Activated naive CD4-positive, alpha-beta T cell treated with anti-CD3 and anti-CD28 coated beads for 36 hours (primary cell): ENCODE results near the gene KAZN. TPM values are rescaled to one million over a fixed set of nuclear protein-coding genes. Genes with fewer than 3 reads are reported as not detected.

Experiments
- CTCF ChIA-PET: fragments of 350-600 bp; sonication (Branson Sonifier 250); formaldehyde crosslinking; loops from one replicate; lab custom pipeline; 2021; ENCODE audit warnings: antibody characterized with exemption; lab: Charles Lee
- DNase-seq: peaks from one replicate; pipeline ENCODE4 v3.0.0-alpha.2; 2020
- H3K27ac Mint-ChIP-seq: one replicate; pipeline ENCODE4 v1.8.0; 2021; ENCODE audit warnings: mild to moderate bottlenecking, mixed read lengths
- H3K27me3 Mint-ChIP-seq: one replicate; pipeline ENCODE4 v1.8.0; 2021; ENCODE audit warnings: low read depth, mixed read lengths
- H3K36me3 Mint-ChIP-seq: one replicate; pipeline ENCODE4 v1.8.0; 2021; ENCODE audit warnings: low read depth, mixed read lengths
- H3K4me1 Mint-ChIP-seq: one replicate; pipeline ENCODE4 v1.8.0; 2021; ENCODE audit warnings: low read depth, mixed read lengths
- H3K4me3 Mint-ChIP-seq: one replicate; pipeline ENCODE4 v1.8.0; 2021; ENCODE audit warnings: mild to moderate bottlenecking, moderate library complexity, mixed read lengths
- H3K9me3 Mint-ChIP-seq: one replicate; pipeline ENCODE4 v1.8.0; 2021; ENCODE audit warnings: mixed read lengths
- intact Hi-C: fragments of 100-400 bp; cut with micrococcal nuclease; formaldehyde crosslinking; loops from one replicate; pipeline ENCODE4 v1.15.1; 2023
- total RNA-seq, 2 experiments: library from RNA; stranded (reverse); gene quantifications; one replicate each; pipeline ENCODE4 v1.2.3, GENCODE V29; 2021

The KAZN gene
- total RNA-seq, 2 experiments from 2014 or later: 0.55 to 0.59 TPM

- DNase-seq: no peak
- intact Hi-C loops: loop anchor here (5.0 kb wide), 2 partner anchors 101 to 251 kb away; no protein-coding TSS in a partner anchor
- CTCF ChIA-PET: interaction anchor here (0.6 to 1.5 kb wide), 6 partner anchors 14 to 217 kb away, joined by 3 to 5 read pairs (median 3); no protein-coding TSS in a partner anchor
- no peaks in the 10 kb centered on the region for H3K27me3 Mint-ChIP-seq
- H3K9me3 Mint-ChIP-seq: no peaks in the 10 kb centered on the region
- no peaks in the 10 kb centered on the region for H3K36me3 Mint-ChIP-seq
- no peak overlapping the region for H3K4me3 Mint-ChIP-seq
- peaks cover 2% of the 10 kb centered on the region for H3K4me1 Mint-ChIP-seq
- no peak overlapping the region for H3K27ac Mint-ChIP-seq
Observed at GRCh38 chr1:15028616-15029015, 430.1 kb downstream of the KAZN start.

GRCh38 chr1:15029036-15029435 is 430.6 kb downstream of the KAZN start:
- DNase-seq: no peak
- H3K36me3 Mint-ChIP-seq: no peaks in the 10 kb centered on the region
- H3K9me3 Mint-ChIP-seq: no peaks in the 10 kb centered on the region
- peaks cover 6% of the 10 kb centered on the region for H3K4me1 Mint-ChIP-seq
- no peak overlapping the region for H3K4me3 Mint-ChIP-seq
- CTCF ChIA-PET: interaction anchor here (0.6 to 1.4 kb wide), 3 partner anchors 14 to 146 kb away, joined by 3 to 5 read pairs (median 3); no protein-coding TSS in a partner anchor
- no peak overlapping the region for H3K27ac Mint-ChIP-seq
- no peaks in the 10 kb centered on the region for H3K27me3 Mint-ChIP-seq
- intact Hi-C loops: loop anchor here (5.0 kb wide), 2 partner anchors 102 to 252 kb away; no protein-coding TSS in a partner anchor

GRCh38 chr1:15029786-15030185 is 431.3 kb downstream of the KAZN start:
- intact Hi-C loops: loop anchor here (5.0 kb wide), 2 partner anchors 102 to 252 kb away; no protein-coding TSS in a partner anchor
- peaks cover 8% of the 10 kb centered on the region for H3K4me1 Mint-ChIP-seq
- no peak for DNase-seq
- CTCF ChIA-PET: no interaction called here
- H3K4me3 Mint-ChIP-seq: no peak overlapping the region
- H3K27me3 Mint-ChIP-seq: no peaks in the 10 kb centered on the region
- no peak overlapping the region for H3K27ac Mint-ChIP-seq
- H3K36me3 Mint-ChIP-seq: no peaks in the 10 kb centered on the region
- no peaks in the 10 kb centered on the region for H3K9me3 Mint-ChIP-seq

- Mint-ChIP-seq H3K4me1 (peaks cover 8% of the 10 kb centered on the region), H3K27ac (no peak overlapping the region), H3K36me3 (no peaks in the 10 kb centered on the region), H3K27me3 (no peaks in the 10 kb centered on the region), H3K4me3 (no peak overlapping the region), H3K9me3 (no peaks in the 10 kb centered on the region)
- intact Hi-C loops: no loop called here
- DNase-seq: no peak
- CTCF ChIA-PET: interaction anchor here (0.7 to 0.8 kb wide), 2 partner anchors 11 to 15 kb away, joined by 3 read pairs; no protein-coding TSS in a partner anchor
Observed at GRCh38 chr1:15031251-15031933, 432.9 kb downstream of the KAZN start.

- no peaks in the 10 kb centered on the region for H3K9me3 Mint-ChIP-seq
- H3K27me3 Mint-ChIP-seq: no peaks in the 10 kb centered on the region
- H3K4me3 Mint-ChIP-seq: no peak overlapping the region
- no peak overlapping the region for H3K27ac Mint-ChIP-seq
- no peak for DNase-seq
- H3K36me3 Mint-ChIP-seq: no peaks in the 10 kb centered on the region
- CTCF ChIA-PET: interaction anchor here (0.6 kb wide), 1 partner anchor 119 kb away, joined by 3 read pairs; no protein-coding TSS in a partner anchor
- intact Hi-C loops: no loop called here
- peaks cover 8% of the 10 kb centered on the region for H3K4me1 Mint-ChIP-seq
Observed at GRCh38 chr1:15033264-15033663, 434.8 kb downstream of the KAZN start.

GRCh38 chr1:15034656-15035055 is 436.2 kb downstream of the KAZN start:
- Mint-ChIP-seq H3K27ac (no peak overlapping the region), H3K4me3 (no peak overlapping the region), H3K9me3 (no peaks in the 10 kb centered on the region), H3K4me1 (peaks cover 8% of the 10 kb centered on the region), H3K36me3 (no peaks in the 10 kb centered on the region), H3K27me3 (no peaks in the 10 kb centered on the region)
- intact Hi-C loops: no loop called here
- no peak for DNase-seq
- CTCF ChIA-PET: interaction anchor here (1.0 kb wide), 1 partner anchor 12 kb away, joined by 4 read pairs; no protein-coding TSS in a partner anchor

- H3K4me1 Mint-ChIP-seq: peaks cover 8% of the 10 kb centered on the region
- no peak overlapping the region for H3K4me3 Mint-ChIP-seq
- H3K27ac Mint-ChIP-seq: no peak overlapping the region
- DNase-seq: no peak
- CTCF ChIA-PET: interaction anchor here (1.0 to 1.1 kb wide), 2 partner anchors 8 to 12 kb away, joined by 3 to 4 read pairs; no protein-coding TSS in a partner anchor
- H3K27me3 Mint-ChIP-seq: no peaks in the 10 kb centered on the region
- H3K36me3 Mint-ChIP-seq: no peaks in the 10 kb centered on the region
- intact Hi-C loops: no loop called here
- H3K9me3 Mint-ChIP-seq: no peaks in the 10 kb centered on the region
Observed at GRCh38 chr1:15035236-15035635, 436.8 kb downstream of the KAZN start.

- intact Hi-C loops: no loop called here
- Mint-ChIP-seq H3K4me1 (peaks cover 8% of the 10 kb centered on the region), H3K27ac (no peak overlapping the region), H3K27me3 (no peaks in the 10 kb centered on the region), H3K36me3 (no peaks in the 10 kb centered on the region), H3K9me3 (no peaks in the 10 kb centered on the region), H3K4me3 (no peak overlapping the region)
- CTCF ChIA-PET: interaction anchor here (0.6 to 1.1 kb wide), 3 partner anchors 9 to 1073 kb away, joined by 3 read pairs; no protein-coding TSS in a partner anchor
- DNase-seq: no peak
Observed at GRCh38 chr1:15036101-15036500, 437.6 kb downstream of the KAZN start.

- H3K9me3 Mint-ChIP-seq: no peaks in the 10 kb centered on the region
- CTCF ChIA-PET: interaction anchor here (0.6 to 1.3 kb wide), 4 partner anchors 11 to 257 kb away, joined by 3 to 5 read pairs (median 4); no protein-coding TSS in a partner anchor
- peaks cover 8% of the 10 kb centered on the region for H3K4me1 Mint-ChIP-seq
- H3K36me3 Mint-ChIP-seq: no peaks in the 10 kb centered on the region
- DNase-seq: peak; percentile 52
- H3K27me3 Mint-ChIP-seq: no peaks in the 10 kb centered on the region
- H3K27ac Mint-ChIP-seq: no peak overlapping the region
- no peak overlapping the region for H3K4me3 Mint-ChIP-seq
- intact Hi-C loops: loop anchor here (2.0 kb wide), 1 partner anchor 62 kb away; no protein-coding TSS in a partner anchor
Observed at GRCh38 chr1:15038232-15039016, 439.9 kb downstream of the KAZN start.

- DNase-seq: no peak
- CTCF ChIA-PET: interaction anchor here (1.6 kb wide), 1 partner anchor 11 kb away, joined by 4 read pairs; no protein-coding TSS in a partner anchor
- no peak overlapping the region for H3K4me3 Mint-ChIP-seq
Observed at GRCh38 chr1:15039017-15039648, 440.6 kb downstream of the KAZN start.

GRCh38 chr1:15039901-15040300 is 441.4 kb downstream of the KAZN start:
- CTCF ChIA-PET: interaction anchor here (0.6 to 1.6 kb wide), 2 partner anchors 12 to 752 kb away, joined by 4 read pairs; no protein-coding TSS in a partner anchor
- Mint-ChIP-seq H3K36me3 (no peaks in the 10 kb centered on the region), H3K9me3 (no peaks in the 10 kb centered on the region), H3K4me1 (no peaks in the 10 kb centered on the region), H3K27ac (no peak overlapping the region), H3K27me3 (no peaks in the 10 kb centered on the region), H3K4me3 (no peak overlapping the region)
- intact Hi-C loops: loop anchor here (2.0 kb wide), 1 partner anchor 61 kb away; no protein-coding TSS in a partner anchor
- no peak for DNase-seq

More at GRCh38 chr1:15039017-15039648, 440.6 kb downstream of the KAZN start:
- H3K36me3 Mint-ChIP-seq: no peaks in the 10 kb centered on the region
- H3K27me3 Mint-ChIP-seq: no peaks in the 10 kb centered on the region
- H3K4me1 Mint-ChIP-seq: peaks cover under 1% of the 10 kb centered on the region
- intact Hi-C loops: loop anchor here (2.0 kb wide), 1 partner anchor 62 kb away; no protein-coding TSS in a partner anchor
- no peak overlapping the region for H3K27ac Mint-ChIP-seq
- no peaks in the 10 kb centered on the region for H3K9me3 Mint-ChIP-seq
